Measurements from ENCODE around the gene PKP4. TPM values are rescaled to one million over a fixed set of nuclear protein-coding genes. Genes with fewer than 3 reads are reported as not detected.

The PKP4 gene
- total RNA-seq, 2 donors from 2014 or later = 90.5 to 102 TPM

DNA sequence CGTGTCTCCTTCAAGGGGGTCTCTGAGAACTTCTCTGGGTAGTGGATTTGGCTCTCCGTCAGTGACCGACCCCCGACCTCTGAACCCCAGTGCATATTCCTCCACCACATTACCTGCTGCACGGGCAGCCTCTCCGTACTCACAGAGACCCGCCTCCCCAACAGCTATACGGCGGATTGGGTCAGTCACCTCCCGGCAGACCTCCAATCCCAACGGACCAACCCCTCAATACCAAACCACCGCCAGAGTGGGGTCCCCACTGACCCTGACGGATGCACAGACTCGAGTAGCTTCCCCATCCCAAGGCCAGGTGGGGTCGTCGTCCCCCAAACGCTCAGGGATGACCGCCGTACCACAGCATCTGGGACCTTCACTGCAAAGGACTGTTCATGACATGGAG is 168.2 kb downstream of the PKP4 start:
- H3K36me3 Mint-ChIP-seq (ENCODE audit: low read depth) = peaks cover 46% of the 10 kb centered on the region
- H3K27me3 Mint-ChIP-seq (ENCODE audit: insufficient read depth) = no peaks in the 10 kb centered on the region
- Histone ChIP-seq H3K4me1 (ENCODE audit: control insufficient read depth, insufficient read depth, low read length) (no peaks in the 10 kb centered on the region), H3K9ac (ENCODE audit: extremely low read depth, low read length, poor library complexity, severe bottlenecking) (no peak overlapping the region), H3K4me3 (ENCODE audit: low read length) (no peak overlapping the region), H3K27ac (ENCODE audit: low read depth, low read length) (no peak overlapping the region), H3K36me3 (ENCODE audit: control insufficient read depth, insufficient read depth, low read length) (peaks cover 65% of the 10 kb centered on the region), H3K9me3 (ENCODE audit: control insufficient read depth, low read length) (peaks cover 13% of the 10 kb centered on the region), H3K27me3 (ENCODE audit: control insufficient read depth, insufficient read depth, low read length, poor library complexity, severe bottlenecking) (no peaks in the 10 kb centered on the region)
- no peaks in the 10 kb centered on the region for H3K9me3 Mint-ChIP-seq
- WGBS, 2 experiments (ENCODE audit: insufficient coverage in 1 of 2, insufficient read length in 1 of 2) = 90 to 95% methylated on average over 10 to 19 of the region's 19 CpGs
- no peak for DNase-seq
- TF ChIP-seq, protein P1, sequence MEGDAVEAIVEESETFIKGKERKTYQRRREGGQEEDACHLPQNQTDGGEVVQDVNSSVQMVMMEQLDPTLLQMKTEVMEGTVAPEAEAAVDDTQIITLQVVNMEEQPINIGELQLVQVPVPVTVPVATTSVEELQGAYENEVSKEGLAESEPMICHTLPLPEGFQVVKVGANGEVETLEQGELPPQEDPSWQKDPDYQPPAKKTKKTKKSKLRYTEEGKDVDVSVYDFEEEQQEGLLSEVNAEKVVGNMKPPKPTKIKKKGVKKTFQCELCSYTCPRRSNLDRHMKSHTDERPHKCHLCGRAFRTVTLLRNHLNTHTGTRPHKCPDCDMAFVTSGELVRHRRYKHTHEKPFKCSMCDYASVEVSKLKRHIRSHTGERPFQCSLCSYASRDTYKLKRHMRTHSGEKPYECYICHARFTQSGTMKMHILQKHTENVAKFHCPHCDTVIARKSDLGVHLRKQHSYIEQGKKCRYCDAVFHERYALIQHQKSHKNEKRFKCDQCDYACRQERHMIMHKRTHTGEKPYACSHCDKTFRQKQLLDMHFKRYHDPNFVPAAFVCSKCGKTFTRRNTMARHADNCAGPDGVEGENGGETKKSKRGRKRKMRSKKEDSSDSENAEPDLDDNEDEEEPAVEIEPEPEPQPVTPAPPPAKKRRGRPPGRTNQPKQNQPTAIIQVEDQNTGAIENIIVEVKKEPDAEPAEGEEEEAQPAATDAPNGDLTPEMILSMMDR (conservative IDR thresholded peaks at IDR 0.05) = no peak
- H3K4me3 Mint-ChIP-seq = no peak overlapping the region
- no peak overlapping the region for H3K27ac Mint-ChIP-seq
- H3K4me1 Mint-ChIP-seq = no peaks in the 10 kb centered on the region

- TF ChIP-seq, protein P1 (conservative IDR thresholded peaks at IDR 0.05) = no peak
- DNase-seq = no peak
- WGBS, 2 experiments (ENCODE audit: insufficient coverage in 1 of 2, insufficient read length in 1 of 2) = 88 to 93% methylated on average over 4 to 5 of the region's 5 CpGs
- H3K36me3 Mint-ChIP-seq (ENCODE audit: low read depth) = peaks cover 37% of the 10 kb centered on the region
- H3K27me3 ChIP-seq (ENCODE audit: control insufficient read depth, insufficient read depth, low read length, poor library complexity, severe bottlenecking) = no peaks in the 10 kb centered on the region
- H3K9ac ChIP-seq (ENCODE audit: extremely low read depth, low read length, poor library complexity, severe bottlenecking) = no peak overlapping the region
- H3K9me3 Mint-ChIP-seq = no peaks in the 10 kb centered on the region
- no peak overlapping the region for H3K4me3 Mint-ChIP-seq
- no peaks in the 10 kb centered on the region for H3K4me1 ChIP-seq (ENCODE audit: control insufficient read depth, insufficient read depth, low read length)
- no peaks in the 10 kb centered on the region for H3K9me3 ChIP-seq (ENCODE audit: control insufficient read depth, low read length)
- no peak overlapping the region for H3K4me3 ChIP-seq (ENCODE audit: low read length)
- H3K36me3 ChIP-seq (ENCODE audit: control insufficient read depth, insufficient read depth, low read length) = peaks cover 57% of the 10 kb centered on the region
- no peaks in the 10 kb centered on the region for H3K4me1 Mint-ChIP-seq
- no peak overlapping the region for H3K27ac Mint-ChIP-seq
- no peaks in the 10 kb centered on the region for H3K27me3 Mint-ChIP-seq (ENCODE audit: insufficient read depth)
- no peak overlapping the region for H3K27ac ChIP-seq (ENCODE audit: low read depth, low read length)
Measured at GRCh38 chr2:158629116-158629515, 172.4 kb downstream of the PKP4 start.

DNA sequence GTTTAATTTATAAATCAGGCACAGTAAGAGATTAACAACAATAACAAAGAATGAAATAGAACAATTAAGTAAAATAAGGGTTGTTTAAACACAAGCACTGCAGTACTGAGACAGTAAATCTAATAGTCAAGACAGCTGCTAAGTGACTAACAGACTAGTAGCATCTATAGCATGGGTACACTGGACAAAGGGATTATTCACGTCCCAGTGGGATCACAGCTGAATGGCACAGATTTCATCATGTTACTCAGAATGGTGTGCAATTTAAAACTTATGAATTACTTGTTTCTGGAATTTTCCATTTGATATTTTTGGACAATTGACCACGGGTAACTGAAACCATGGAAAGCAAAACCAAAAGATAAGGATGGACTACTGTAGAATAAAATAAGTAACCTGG is 176.5 kb downstream of the PKP4 start:
- Histone ChIP-seq H3K36me3 (ENCODE audit: control insufficient read depth, insufficient read depth, low read length) (peaks cover 76% of the 10 kb centered on the region), H3K27me3 (ENCODE audit: control insufficient read depth, insufficient read depth, low read length, poor library complexity, severe bottlenecking) (no peaks in the 10 kb centered on the region), H3K9ac (ENCODE audit: extremely low read depth, low read length, poor library complexity, severe bottlenecking) (no peak overlapping the region), H3K4me3 (ENCODE audit: low read length) (no peak overlapping the region), H3K4me1 (ENCODE audit: control insufficient read depth, insufficient read depth, low read length) (no peaks in the 10 kb centered on the region), H3K9me3 (ENCODE audit: control insufficient read depth, low read length) (no peaks in the 10 kb centered on the region), H3K27ac (ENCODE audit: low read depth, low read length) (no peak overlapping the region)
- TF ChIP-seq, protein P1 (conservative IDR thresholded peaks at IDR 0.05) = no peak
- no peak overlapping the region for H3K4me3 Mint-ChIP-seq
- 94 to 100% methylated on average over 1 to 2 of the region's 2 CpGs for WGBS, 2 experiments (ENCODE audit: insufficient coverage in 1 of 2, insufficient read length in 1 of 2)
- DNase-seq = no peak
- no peaks in the 10 kb centered on the region for H3K27me3 Mint-ChIP-seq (ENCODE audit: insufficient read depth)
- H3K27ac Mint-ChIP-seq = no peak overlapping the region
- H3K36me3 Mint-ChIP-seq (ENCODE audit: low read depth) = peaks cover 45% of the 10 kb centered on the region
- H3K4me1 Mint-ChIP-seq = no peaks in the 10 kb centered on the region
- no peaks in the 10 kb centered on the region for H3K9me3 Mint-ChIP-seq

Measured in endodermal cell (in vitro differentiated cells).